Adipose tissue (tissue), 3 donors: ENCODE results near the gene GRM8. TPM values are rescaled to one million over a fixed set of nuclear protein-coding genes. Genes with fewer than 3 reads are reported as not detected.
"Not testable (repeated sequence)": the region's sequence is repeated elsewhere in the genome, so short reads cannot be mapped to it uniquely, and the experiment has no call there.

Experiments
- H3K27ac ChIP-seq: one replicate; pipeline ENCODE4 v1.5.1; 2013; ENCODE audit warnings: low read depth, low read length
- WGBS, 3 donors: extraction: QIAGEN DNeasy Blood & Tissue Kit; methylation state at CpG; one replicate each; pipeline ENCODE4 v1.1.7; 2013; 5-methylcytosine and 5-hydroxymethylcytosine counted together
- polyA plus RNA-seq, 3 donors: library from polyadenylated mRNA; stranded (reverse); fragments of 200-250 nt; gene quantifications; one replicate each; pipeline ENCODE4 v1.2.3, GENCODE V29; 2013
- donor health status: healthy with polysubstance abuse.
- donor health status: Bipolar disorder and iron deficiency.
- donor health status: healthy.

GRM8 gene
- polyA plus RNA-seq, 3 donors: 0.07 to 0.08 TPM; not detected in 1

- no peak overlapping the region for H3K27ac ChIP-seq
- 65 to 75% (median 65%) methylated on average over 2 of the region's 2 CpGs for WGBS, 3 donors
These were observed 273.0 kb downstream of the GRM8 start for GRCh38 chr7:126979722-126980121.

GRCh38 chr7:126978865-126979264 lies 273.9 kb downstream of the GRM8 start:
- WGBS, 3 donors: 69 to 78% (median 73%) methylated on average over 3 of the region's 3 CpGs
- no peak overlapping the region for H3K27ac ChIP-seq

- no peak overlapping the region for H3K27ac ChIP-seq
These were observed 279.7 kb downstream of the GRM8 start for GRCh38 chr7:126973066-126973465.

GRCh38 chr7:126972571-126972970 lies 280.2 kb downstream of the GRM8 start:
- H3K27ac ChIP-seq: no peak overlapping the region
- 54 to 80% (median 73%) methylated on average over 1 of the region's 1 CpG for WGBS, 3 donors

GRCh38 chr7:126959649-126960048 lies 293.1 kb downstream of the GRM8 start:
- H3K27ac ChIP-seq: no peak overlapping the region

GRCh38 chr7:126958367-126958766 lies 294.4 kb downstream of the GRM8 start:
- H3K27ac ChIP-seq: no peak overlapping the region
- WGBS, 3 donors: 92 to 97% (median 95%) methylated on average over 17 of the region's 17 CpGs

GRCh38 chr7:126957443-126957842 lies 295.3 kb downstream of the GRM8 start:
- WGBS, 3 donors: 78 to 92% (median 83%) methylated on average over 9 of the region's 9 CpGs
- H3K27ac ChIP-seq: no peak overlapping the region

- H3K27ac ChIP-seq: no peak overlapping the region
- 26 to 40% (median 27%) methylated on average over 2 of the region's 2 CpGs for WGBS, 3 donors
These were observed 299.3 kb downstream of the GRM8 start for GRCh38 chr7:126953461-126953860.

- no peak overlapping the region for H3K27ac ChIP-seq
- 80 to 88% (median 83%) methylated on average over 4 of the region's 4 CpGs for WGBS, 3 donors
These were observed 304.1 kb downstream of the GRM8 start for GRCh38 chr7:126948664-126949063.

- 69 to 79% (median 76%) methylated on average over 4 of the region's 4 CpGs for WGBS, 3 donors
These were observed 311.9 kb downstream of the GRM8 start for GRCh38 chr7:126940723-126941307.

GRCh38 chr7:126937171-126937570 lies 315.6 kb downstream of the GRM8 start:
- WGBS, 3 donors: 36 to 54% (median 49%) methylated on average over 2 of the region's 2 CpGs
- no peak overlapping the region for H3K27ac ChIP-seq

More at GRCh38 chr7:126940723-126941307, 311.9 kb downstream of the GRM8 start:
- H3K27ac ChIP-seq: no peak overlapping the region

- no peak overlapping the region for H3K27ac ChIP-seq
These were observed 321.2 kb downstream of the GRM8 start for GRCh38 chr7:126931581-126931980.

GRCh38 chr7:126930166-126930565 lies 322.6 kb downstream of the GRM8 start:
- no peak overlapping the region for H3K27ac ChIP-seq
- 38 to 74% (median 72%) methylated on average over 2 of the region's 2 CpGs for WGBS, 3 donors

GRCh38 chr7:126924477-126924876 lies 328.3 kb downstream of the GRM8 start:
- WGBS, 3 donors: 51 to 68% (median 51%) methylated on average over 2 of the region's 2 CpGs
- H3K27ac ChIP-seq: no peak overlapping the region

GRCh38 chr7:126911627-126912026 lies 341.1 kb downstream of the GRM8 start:
- not testable (repeated sequence) for H3K27ac ChIP-seq
- WGBS, 3 donors: 86 to 98% (median 93%) methylated on average over 4 of the region's 4 CpGs

GRCh38 chr7:126908564-126908963 lies 344.2 kb downstream of the GRM8 start:
- not testable (repeated sequence) for H3K27ac ChIP-seq

GRCh38 chr7:126907657-126908056 lies 345.1 kb downstream of the GRM8 start:
- WGBS, 3 donors: 74 to 90% (median 86%) methylated on average over 6 of the region's 6 CpGs
- not testable (repeated sequence) for H3K27ac ChIP-seq

GRCh38 chr7:126905255-126905654 lies 347.5 kb downstream of the GRM8 start:
- 83 to 85% (median 84%) methylated on average over 2 of the region's 2 CpGs for WGBS, 3 donors

GRCh38 chr7:126901041-126901765 lies 351.5 kb downstream of the GRM8 start:
- not testable (repeated sequence) for H3K27ac ChIP-seq
- WGBS, 3 donors: 63 to 75% (median 64%) methylated on average over 6 of the region's 6 CpGs

More at GRCh38 chr7:126905255-126905654, 347.5 kb downstream of the GRM8 start:
- not testable (repeated sequence) for H3K27ac ChIP-seq

- H3K27ac ChIP-seq: not testable (repeated sequence)
- WGBS, 3 donors: 65 to 95% (median 87%) methylated on average over 1 of the region's 1 CpG
These were observed 364.8 kb downstream of the GRM8 start for GRCh38 chr7:126887980-126888379.
